B cell (primary cell): ENCODE data around the gene HINFP. TPM values are rescaled to one million over a fixed set of nuclear protein-coding genes. Genes with fewer than 3 reads are reported as not detected.

ENCODE experiments used
- ATAC-seq: fragments of 200-7000 bp; cut with Tn5 transposase; one replicate; pipeline ENCODE4 v1.10.0; 2021; ENCODE audit warnings: low read depth, mild to moderate bottlenecking, moderate number of reproducible peaks, moderate library complexity
- CTCF ChIA-PET: fragments of 350-600 bp; sonication (Branson Sonifier 250); formaldehyde crosslinking; loops from one replicate; lab custom pipeline; 2021; ENCODE audit warnings: antibody characterized with exemption, inconsistent platforms; lab: Charles Lee
- POLR2A ChIA-PET: fragments of 350-600 bp; sonication (Branson Sonifier 250); formaldehyde crosslinking; loops from one replicate; lab custom pipeline; 2021; ENCODE audit warnings: antibody characterized with exemption; lab: Charles Lee
- DNase-seq: peaks from one replicate; pipeline ENCODE4 v3.0.0; 2013
- H2AFZ ChIP-seq: 2 replicates; pipeline ENCODE4 v1.6.1; 2012; ENCODE audit warnings: mild to moderate bottlenecking, low read depth, low read length; ENCODE audit not compliant: insufficient read depth, poor library complexity, severe bottlenecking
- H3K27ac ChIP-seq, 2 donors: 1 replicate in 1 of 2; 2 replicates in 1 of 2; pipeline ENCODE4 v1.5.1; 2012 to 2013; ENCODE audit warnings: low read length in 2 of 2, mild to moderate bottlenecking in 2 of 2, moderate library complexity in 1 of 2
- H3K27me3 ChIP-seq, 4 experiments: fragments of 200-600 bp in 1 of 4; sonication (generic) in 1 of 4; replicated peaks in 1 of 4; 1 replicate in 2 of 4; 2 replicates in 2 of 4; pipeline versions ENCODE4 v1.6.1 to v1.7.0; 2013 to 2016; ENCODE audit warnings: low read length in 3 of 4, mild to moderate bottlenecking in 2 of 4, mixed read lengths in 1 of 4, moderate library complexity in 1 of 4; ENCODE audit not compliant: insufficient read depth in 4 of 4, control insufficient read depth in 3 of 4; ENCODE audit errors: control extremely low read depth in 1 of 4
- H3K36me3 ChIP-seq, 2 experiments: replicated peaks in 1 of 2; 1 replicate in 1 of 2; 2 replicates in 1 of 2; pipeline versions ENCODE4 v1.6.1 to v1.7.1; 2013; ENCODE audit warnings: low read length in 1 of 2; ENCODE audit not compliant: insufficient read depth in 2 of 2, control insufficient read depth in 1 of 2; ENCODE audit errors: control extremely low read depth in 1 of 2, extremely low read depth in 1 of 2
- H3K4me1 ChIP-seq, 2 donors: fragments of 200-600 bp in 1 of 2; sonication (generic) in 1 of 2; 1 replicate in 1 of 2; 2 replicates in 1 of 2; pipeline versions ENCODE4 v1.5.1 to v1.6.1; 2013 to 2017; ENCODE audit warnings: low read length in 2 of 2; ENCODE audit not compliant: control insufficient read depth in 2 of 2, insufficient read depth in 2 of 2
- H3K4me2 ChIP-seq: replicated peaks from 2 replicates; pipeline ENCODE3; 2012; ENCODE audit warnings: mild to moderate bottlenecking, low read depth, low read length; ENCODE audit not compliant: poor library complexity, severe bottlenecking
- H3K4me3 ChIP-seq, 5 experiments: fragments of 200-600 bp in 1 of 5; sonication (generic) in 1 of 5; 1 replicate in 3 of 5; 2 replicates in 2 of 5; pipeline versions ENCODE4 v1.5.1 to v1.7.0; 2011 to 2016; ENCODE audit warnings: low read length in 4 of 5, mild to moderate bottlenecking in 4 of 5, low read depth in 2 of 5, control low read depth in 1 of 5, moderate library complexity in 1 of 5; ENCODE audit not compliant: insufficient read depth in 1 of 5; ENCODE audit errors: control extremely low read depth in 1 of 5, extremely low read depth in 1 of 5
- H3K79me2 ChIP-seq: fragments of 200-600 bp; sonication (generic); one replicate; pipeline ENCODE4 v1.6.0; 2016; ENCODE audit warnings: low read length; ENCODE audit not compliant: control insufficient read depth, insufficient read depth
- H3K9ac ChIP-seq: fragments of 200-600 bp; sonication (generic); 2 replicates; pipeline ENCODE4 v1.6.1; 2017; ENCODE audit warnings: mild to moderate bottlenecking, low read length, moderate library complexity
- H3K9me3 ChIP-seq, 3 donors: one replicate each; pipeline versions ENCODE4 v1.6.1 to v1.7.1; 2013; ENCODE audit warnings: low read length in 2 of 3; ENCODE audit not compliant: control insufficient read depth in 2 of 3, insufficient read depth in 1 of 3; ENCODE audit errors: control extremely low read depth in 1 of 3
- H4K20me1 ChIP-seq: 2 replicates; pipeline ENCODE4 v1.6.0; 2012; ENCODE audit warnings: mild to moderate bottlenecking, low read length; ENCODE audit not compliant: insufficient read depth, control insufficient read depth, poor library complexity, severe bottlenecking
- H3K27ac Mint-ChIP-seq: one replicate; pipeline ENCODE4 v1.8.0; 2021; ENCODE audit warnings: mixed read lengths
- H3K27me3 Mint-ChIP-seq: one replicate; pipeline ENCODE4 v1.8.0; 2021; ENCODE audit warnings: mixed read lengths
- H3K4me1 Mint-ChIP-seq: one replicate; pipeline ENCODE4 v1.8.0; 2021; ENCODE audit warnings: mixed read lengths
- H3K4me3 Mint-ChIP-seq: one replicate; pipeline ENCODE4 v1.8.0; 2021; ENCODE audit warnings: mixed read lengths
- H3K9me3 Mint-ChIP-seq: one replicate; pipeline ENCODE4 v1.8.0; 2022; ENCODE audit warnings: mixed read lengths; ENCODE audit not compliant: insufficient read depth
- CTCF ChIP-seq: fragments of 200-600 bp; IDR thresholded peaks from one replicate; pipeline ENCODE4 v1.8.0; 2022; ENCODE audit warnings: antibody characterized with exemption, mild to moderate bottlenecking
- EZH2 ChIP-seq: IDR thresholded peaks from 2 replicates; pipeline ENCODE4 v1.6.1; 2012; ENCODE audit warnings: borderline replicate concordance, low read depth, mild to moderate bottlenecking, moderate library complexity, low read length; ENCODE audit not compliant: insufficient read depth, poor library complexity, severe bottlenecking
- WGBS: methylation state at CpG from one replicate; pipeline ENCODE4 v1.1.5; 2013; ENCODE audit warnings: missing lambda C conversion rate; ENCODE audit not compliant: insufficient coverage; 5-methylcytosine and 5-hydroxymethylcytosine counted together
- intact Hi-C: fragments of 100-400 bp; cut with micrococcal nuclease; formaldehyde crosslinking; loops from one replicate; pipeline ENCODE4 v1.10.0; 2022
- polyA plus RNA-seq: library from polyadenylated mRNA; depleted of rRNA; stranded (reverse); fragments of >200 nt; gene quantifications from 2 replicates; pipeline ENCODE4 v1.2.3, GENCODE V29; 2012
- total RNA-seq, 2 donors: library from RNA; stranded (reverse); fragments of 120-200 nt in 1 of 2; gene quantifications; 1 replicate in 1 of 2; 2 replicates in 1 of 2; pipeline versions ENCODE4 v1.2.3 to v1.2.4, GENCODE V29; 2013 to 2022

Gene HINFP
- total and polyA plus RNA-seq, 2 donors (not counting 1 experiment from before 2014, with no cell fraction given), result 60.6 to 78.7 TPM

- H3K4me3 Mint-ChIP-seq, result no peak overlapping the region
- no peak overlapping the region for H3K27ac Mint-ChIP-seq
- 94% methylated on average over 11 of the region's 11 CpGs for WGBS
Observed at GRCh38 chr11:119077839-119078238, 43.5 kb upstream of the HINFP start.

More at GRCh38 chr11:119077839-119078238, 43.5 kb upstream of the HINFP start:
- H3K9ac ChIP-seq, result no peak overlapping the region
- H3K79me2 ChIP-seq, result peaks cover 6% of the 10 kb centered on the region
- no peaks in the 10 kb centered on the region for H3K4me1 Mint-ChIP-seq
- H3K9me3 Mint-ChIP-seq, result no peaks in the 10 kb centered on the region
- no peaks in the 10 kb centered on the region for H4K20me1 ChIP-seq
- ATAC-seq (no peak), DNase-seq (no peak)
- H3K4me2 ChIP-seq, result no peak overlapping the region
- no peaks in the 10 kb centered on the region for H3K27me3 ChIP-seq
- intact Hi-C loops, result no loop called here
- peaks cover 4 to 75% of the 10 kb centered on the region in 2 experiments for H3K36me3 ChIP-seq
- no peaks in the 10 kb centered on the region for H3K27me3 Mint-ChIP-seq
- ChIA-PET CTCF (no interaction called here), POLR2A (interaction anchor here (0.7 to 1.2 kb wide), 2 partner anchors 10 to 18 kb away, joined by 3 to 6 read pairs; partner anchors contain the start of gene VPS11)
- H3K4me3 ChIP-seq, result no peak overlapping the region
- no peaks in the 10 kb centered on the region for H3K9me3 ChIP-seq
- H3K4me1 ChIP-seq, result no peaks in the 10 kb centered on the region
- no peak overlapping the region for H3K27ac ChIP-seq
- H2AFZ ChIP-seq, result no peak overlapping the region
- TF ChIP-seq CTCF (no peak), EZH2 (no peak)
